Uterus (tissue), 4 donors: ENCODE results near the gene PLEKHH1. TPM values are rescaled to one million over a fixed set of nuclear protein-coding genes. Genes with fewer than 3 reads are reported as not detected.

Source experiments
- DNase-seq, 2 donors: peaks; one replicate each; pipeline ENCODE4 v3.0.0-alpha.2; 2019 to 2020
- H3K27ac ChIP-seq, 2 donors: fragments of 200-600 bp; sonication (generic); 1 replicate in 1 of 2; 2 replicates in 1 of 2; pipeline ENCODE4 v1.5.1; 2016 to 2018
- H3K27me3 ChIP-seq, 2 donors: fragments of 200-600 bp; sonication (generic); one replicate each; pipeline ENCODE4 v1.5.1; 2018 to 2019; ENCODE audit warnings: control low read depth in 1 of 2
- H3K36me3 ChIP-seq, 2 donors: fragments of 200-600 bp; sonication (generic); one replicate each; pipeline ENCODE4 v1.5.1; 2019; ENCODE audit warnings: control low read depth in 1 of 2
- H3K4me1 ChIP-seq, 2 donors: fragments of 200-600 bp; sonication (generic); one replicate each; pipeline ENCODE4 v1.5.1; 2018 to 2019; ENCODE audit warnings: control low read depth in 1 of 2
- H3K4me3 ChIP-seq, 2 donors: fragments of 200-600 bp; sonication (generic); 1 replicate in 1 of 2; 2 replicates in 1 of 2; pipeline ENCODE4 v1.5.1; 2018 to 2019; ENCODE audit warnings: mild to moderate bottlenecking in 1 of 2
- H3K9me3 ChIP-seq, 2 donors: fragments of 200-600 bp; sonication (generic); one replicate each; pipeline ENCODE4 v1.5.1; 2019; ENCODE audit warnings: control low read depth in 1 of 2
- POLR2A ChIP-seq, 2 donors: fragments of 450-650 bp; IDR thresholded peaks; one replicate each; pipeline ENCODE4 v1.6.1; 2016; ENCODE audit warnings: antibody characterized with exemption in 2 of 2, mild to moderate bottlenecking in 1 of 2, moderate library complexity in 1 of 2
- intact Hi-C: fragments of 100-400 bp; cut with DNase I; formaldehyde crosslinking; loops from one replicate; pipeline ENCODE4 v1.15.1; 2023; ENCODE audit warnings: low total_unique reads
- total RNA-seq, 4 donors: library from RNA; depleted of rRNA in 3 of 4; stranded (reverse); fragments of >200 nt in 3 of 4; gene quantifications; one replicate each; pipeline versions ENCODE4 v1.1.0 to v1.2.4, GENCODE V29; 2014 to 2023
- TF ChIP-seq, protein P1 (sequence below), 4 experiments: fragments of 200-600 bp in 2 of 4; fragments of 450-650 bp in 2 of 4; sonication (generic) in 2 of 4; IDR thresholded peaks; one replicate each; pipeline ENCODE4 v1.5.1; 2016 to 2019; ENCODE audit warnings: antibody characterized with exemption in 4 of 4, mild to moderate bottlenecking in 2 of 4, moderate library complexity in 1 of 4
- donor health status: DM: yes; HTN: yes; CAD: no.

The PLEKHH1 gene
- total RNA-seq, 4 donors from 2014 or later, result 0.29 to 8.0 (median 4.9) TPM

DNA sequence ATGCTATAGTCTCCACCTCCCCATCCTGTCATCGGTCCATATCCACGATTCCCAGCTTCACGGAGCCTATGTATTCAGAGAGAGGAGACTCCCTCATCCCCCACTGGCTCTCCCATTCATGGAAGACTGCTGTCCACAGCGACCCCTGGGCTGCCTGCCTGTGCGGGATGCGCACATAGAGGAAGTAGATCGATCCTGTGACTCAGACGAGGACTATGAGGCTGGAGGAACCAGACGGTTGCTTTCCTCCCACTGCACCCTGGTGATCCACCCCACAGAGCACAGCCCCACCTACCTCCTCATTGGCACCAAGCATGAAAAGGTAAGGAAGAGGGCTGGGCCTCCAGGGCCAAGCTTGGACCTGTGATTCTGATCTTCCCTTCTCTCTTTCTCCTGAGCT is 42.6 kb downstream of the PLEKHH1 start:
- no peak for DNase-seq
- H3K27ac ChIP-seq, result no peak overlapping the region
- H3K36me3 ChIP-seq, result no peaks in the 10 kb centered on the region
- intact Hi-C loops, result no loop called here
- TF ChIP-seq POLR2A (IDR thresholded peaks at IDR 0.05), result no peak
- TF ChIP-seq, protein P1, sequence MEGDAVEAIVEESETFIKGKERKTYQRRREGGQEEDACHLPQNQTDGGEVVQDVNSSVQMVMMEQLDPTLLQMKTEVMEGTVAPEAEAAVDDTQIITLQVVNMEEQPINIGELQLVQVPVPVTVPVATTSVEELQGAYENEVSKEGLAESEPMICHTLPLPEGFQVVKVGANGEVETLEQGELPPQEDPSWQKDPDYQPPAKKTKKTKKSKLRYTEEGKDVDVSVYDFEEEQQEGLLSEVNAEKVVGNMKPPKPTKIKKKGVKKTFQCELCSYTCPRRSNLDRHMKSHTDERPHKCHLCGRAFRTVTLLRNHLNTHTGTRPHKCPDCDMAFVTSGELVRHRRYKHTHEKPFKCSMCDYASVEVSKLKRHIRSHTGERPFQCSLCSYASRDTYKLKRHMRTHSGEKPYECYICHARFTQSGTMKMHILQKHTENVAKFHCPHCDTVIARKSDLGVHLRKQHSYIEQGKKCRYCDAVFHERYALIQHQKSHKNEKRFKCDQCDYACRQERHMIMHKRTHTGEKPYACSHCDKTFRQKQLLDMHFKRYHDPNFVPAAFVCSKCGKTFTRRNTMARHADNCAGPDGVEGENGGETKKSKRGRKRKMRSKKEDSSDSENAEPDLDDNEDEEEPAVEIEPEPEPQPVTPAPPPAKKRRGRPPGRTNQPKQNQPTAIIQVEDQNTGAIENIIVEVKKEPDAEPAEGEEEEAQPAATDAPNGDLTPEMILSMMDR (IDR thresholded peaks at IDR 0.05), result no peak
- no peak overlapping the region for H3K4me3 ChIP-seq
- no peaks in the 10 kb centered on the region for H3K4me1 ChIP-seq
- H3K9me3 ChIP-seq, result no peaks in the 10 kb centered on the region
- H3K27me3 ChIP-seq, result no peaks in the 10 kb centered on the region

DNA sequence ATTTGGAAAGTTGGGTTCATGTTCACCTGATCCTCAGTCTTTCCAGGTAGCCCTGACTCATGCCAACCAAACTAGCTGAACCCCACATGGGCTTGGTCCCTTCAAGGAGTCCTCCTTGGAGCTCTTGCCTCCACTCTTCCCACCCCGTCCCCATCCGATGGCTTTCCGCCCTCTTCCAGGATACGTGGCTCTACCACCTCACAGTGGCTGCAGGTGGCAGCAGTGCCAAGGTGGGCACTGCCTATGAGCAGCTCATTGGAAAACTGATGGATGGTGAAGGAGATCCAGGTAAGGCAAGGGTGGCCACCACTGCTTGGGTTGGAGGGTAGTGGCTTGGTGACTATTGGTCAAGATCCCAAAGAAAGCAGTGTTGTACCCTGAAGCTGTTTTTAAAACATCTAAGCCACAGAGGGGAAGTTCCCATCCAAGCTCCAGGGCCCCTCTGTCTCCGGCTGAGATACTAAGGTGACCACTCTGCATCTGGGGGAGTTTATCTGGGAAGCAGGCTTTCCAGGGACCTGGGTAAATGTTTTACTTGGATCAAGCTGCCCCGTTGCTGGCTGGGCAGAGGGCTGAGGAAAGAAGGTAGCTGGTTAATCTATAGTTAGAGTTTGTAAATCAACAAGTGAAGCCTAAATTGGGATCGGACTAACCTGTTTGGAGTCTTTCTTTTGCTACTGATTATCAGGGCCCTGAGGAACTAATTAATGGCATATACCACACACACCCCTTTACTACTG is 43.3 kb downstream of the PLEKHH1 start:
- TF ChIP-seq, protein P1 (IDR thresholded peaks at IDR 0.05), result no peak
- TF ChIP-seq POLR2A (IDR thresholded peaks at IDR 0.05), result no peak
- H3K36me3 ChIP-seq, result no peaks in the 10 kb centered on the region
- H3K27ac ChIP-seq, result no peak overlapping the region
- no peaks in the 10 kb centered on the region for H3K27me3 ChIP-seq
- DNase-seq, result no peak
- intact Hi-C loops, result no loop called here
- no peak overlapping the region for H3K4me3 ChIP-seq
- H3K9me3 ChIP-seq, result no peaks in the 10 kb centered on the region
- H3K4me1 ChIP-seq, result no peaks in the 10 kb centered on the region

DNA sequence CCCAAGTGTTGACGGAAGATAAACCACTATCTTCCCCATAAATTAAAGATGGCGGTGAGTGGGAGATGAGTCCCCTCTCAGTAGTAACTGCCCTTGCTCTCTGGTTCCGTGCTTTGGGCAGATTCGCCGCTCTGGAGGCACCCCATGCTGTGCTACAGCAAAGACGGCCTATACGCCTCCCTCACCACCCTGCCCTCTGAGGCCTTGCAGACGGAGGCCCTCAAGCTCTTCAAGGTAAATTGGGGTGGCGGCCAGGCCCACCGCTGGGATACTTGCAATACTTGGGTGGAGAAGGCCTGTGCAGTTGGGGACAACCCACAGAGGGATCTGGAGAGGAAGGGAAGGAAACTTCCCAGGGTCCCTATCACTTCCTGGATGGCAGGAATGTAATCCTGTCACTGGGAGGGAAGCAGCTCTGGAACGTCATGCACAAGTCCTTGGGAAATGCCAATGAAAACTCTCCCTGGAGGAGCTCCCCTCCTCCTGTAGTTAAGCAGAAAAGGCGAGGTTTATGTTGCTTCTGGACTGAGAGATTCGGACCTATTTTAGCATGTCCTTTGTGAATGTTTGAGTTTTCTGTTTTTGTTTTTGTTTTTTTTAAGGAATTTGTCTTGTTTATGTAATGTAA is 44.2 kb downstream of the PLEKHH1 start:
- DNase-seq, result no peak
- H3K4me1 ChIP-seq, result no peaks in the 10 kb centered on the region
- no peaks in the 10 kb centered on the region for H3K27me3 ChIP-seq
- H3K27ac ChIP-seq, result no peak overlapping the region
- no peaks in the 10 kb centered on the region for H3K9me3 ChIP-seq
- intact Hi-C loops, result no loop called here
- H3K36me3 ChIP-seq, result no peaks in the 10 kb centered on the region
- H3K4me3 ChIP-seq, result no peak overlapping the region
- TF ChIP-seq POLR2A (IDR thresholded peaks at IDR 0.05), result no peak
- TF ChIP-seq, protein P1 (IDR thresholded peaks at IDR 0.05), result no peak

DNA sequence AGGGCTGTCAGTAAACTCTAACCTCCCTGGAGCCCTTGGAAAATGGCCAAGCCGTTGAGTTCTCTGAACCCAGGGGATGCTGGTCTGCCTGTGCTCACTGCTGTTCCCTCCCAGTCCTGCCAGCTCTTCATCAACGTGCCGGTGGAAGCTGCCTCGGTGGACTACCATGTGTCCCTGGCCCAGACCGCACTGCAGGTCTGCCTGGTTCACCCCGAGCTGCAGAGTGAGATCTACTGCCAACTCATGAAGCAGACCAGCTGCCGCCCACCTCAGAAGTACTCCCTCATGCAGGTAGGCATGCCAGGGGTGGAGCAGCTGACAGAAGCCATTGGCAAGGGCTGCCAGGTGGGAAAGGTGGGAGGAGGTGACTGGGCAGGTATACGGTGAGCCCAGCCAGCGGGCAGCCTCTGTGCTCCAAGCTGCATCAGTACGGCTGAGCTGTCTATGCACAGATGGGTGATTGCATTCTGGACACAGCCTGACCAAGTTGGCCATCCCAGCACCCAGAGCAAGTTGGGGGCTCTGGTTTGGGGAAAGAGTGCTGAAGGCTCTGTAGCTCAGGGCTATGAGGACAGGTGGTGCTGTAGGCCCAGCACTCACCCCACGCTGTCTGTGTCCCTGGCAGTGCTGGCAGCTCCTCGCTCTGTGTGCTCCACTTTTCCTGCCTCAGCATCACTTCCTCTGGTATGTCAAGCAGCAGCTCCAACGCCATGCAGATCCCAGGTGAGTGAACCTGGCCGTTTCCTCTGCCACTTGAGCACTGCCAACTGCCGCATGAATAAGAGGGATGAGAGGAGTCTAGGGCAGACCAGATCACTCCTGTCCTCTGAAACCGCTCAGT is 45.0 kb downstream of the PLEKHH1 start:
- intact Hi-C loops, result no loop called here
- no peak for DNase-seq
- Histone ChIP-seq H3K4me1 (no peaks in the 10 kb centered on the region), H3K27ac (no peak overlapping the region), H3K36me3 (no peaks in the 10 kb centered on the region), H3K9me3 (no peaks in the 10 kb centered on the region), H3K27me3 (no peaks in the 10 kb centered on the region), H3K4me3 (no peak overlapping the region)
- no peak for TF ChIP-seq POLR2A (IDR thresholded peaks at IDR 0.05)
- TF ChIP-seq, protein P1 (IDR thresholded peaks at IDR 0.05), result no peak

DNA sequence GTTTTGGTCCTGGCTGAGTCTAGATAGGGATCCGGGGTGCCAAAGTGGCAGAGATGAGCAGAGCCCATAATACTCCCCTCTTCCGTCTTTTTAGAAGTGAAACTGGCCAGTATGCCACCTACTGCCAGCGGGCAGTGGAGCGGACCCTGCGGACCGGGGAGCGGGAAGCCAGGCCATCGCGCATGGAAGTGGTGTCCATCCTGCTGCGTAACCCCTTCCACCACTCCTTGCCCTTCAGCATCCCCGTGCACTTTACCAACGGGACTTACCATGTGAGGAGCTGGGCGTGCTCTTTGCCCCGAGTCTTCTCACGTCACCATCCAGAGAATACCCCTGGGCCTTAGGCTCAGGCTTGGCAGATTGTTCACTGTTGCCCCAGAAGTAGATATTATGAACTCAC is 46.0 kb downstream of the PLEKHH1 start:
- intact Hi-C loops, result no loop called here

More for the DNA sequence above, 46.0 kb downstream of the PLEKHH1 start:
- Histone ChIP-seq H3K27me3 (no peaks in the 10 kb centered on the region), H3K9me3 (no peaks in the 10 kb centered on the region), H3K4me3 (no peak overlapping the region), H3K36me3 (no peaks in the 10 kb centered on the region), H3K4me1 (no peaks in the 10 kb centered on the region), H3K27ac (no peak overlapping the region)
- DNase-seq, result no peak
- TF ChIP-seq, protein P1 (IDR thresholded peaks at IDR 0.05), result no peak
- no peak for TF ChIP-seq POLR2A (IDR thresholded peaks at IDR 0.05)
